ENCODE results near the gene LUC7L2.
"Not testable (repeated sequence)": the region's sequence is repeated elsewhere in the genome, so short reads cannot be mapped to it uniquely, and the experiment has no call there.

The LUC7L2 gene

DNA sequence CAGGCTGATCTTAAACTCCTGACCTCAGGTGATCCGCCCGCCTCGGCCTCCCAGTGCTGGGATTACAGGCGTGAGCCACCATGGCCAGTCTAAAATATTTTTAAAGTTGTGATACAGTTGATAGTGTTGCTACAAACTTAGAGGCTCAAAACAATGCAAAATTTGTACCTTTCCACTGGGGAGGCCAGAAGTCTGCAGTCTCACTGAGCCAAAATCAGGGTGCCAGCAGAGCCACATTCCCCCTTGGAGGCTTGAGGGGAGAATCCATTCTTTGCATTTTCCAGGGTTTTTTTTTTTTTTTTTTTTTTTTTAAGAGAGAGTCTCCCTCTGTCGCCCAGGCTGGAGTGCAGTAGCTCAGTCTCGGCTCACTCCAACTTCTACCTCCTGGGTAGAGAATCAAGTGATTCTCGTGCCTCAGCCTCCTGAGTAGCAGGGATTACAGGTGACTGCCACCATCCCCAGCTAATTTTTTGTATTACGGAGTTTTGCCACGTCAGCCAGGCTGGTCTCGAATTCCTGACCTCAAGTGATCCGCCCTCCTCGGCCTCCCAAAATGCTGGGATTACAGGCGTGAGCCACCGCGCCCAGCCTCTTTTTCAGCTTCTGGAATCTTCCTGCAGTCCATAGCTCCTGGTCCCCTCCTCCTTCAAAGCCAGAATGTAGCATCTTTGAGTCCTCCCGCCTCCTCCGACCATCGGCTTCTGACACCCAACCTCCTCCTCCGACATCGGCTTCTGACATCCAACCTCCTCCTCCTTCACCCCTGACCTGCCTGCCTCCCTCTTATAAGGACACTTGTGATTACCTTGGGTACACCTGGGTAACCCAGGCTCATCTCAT, 86.6 kb downstream of the LUC7L2 start:
- DNase-seq (ENCODE audit: low spot score) = no peak

DNA sequence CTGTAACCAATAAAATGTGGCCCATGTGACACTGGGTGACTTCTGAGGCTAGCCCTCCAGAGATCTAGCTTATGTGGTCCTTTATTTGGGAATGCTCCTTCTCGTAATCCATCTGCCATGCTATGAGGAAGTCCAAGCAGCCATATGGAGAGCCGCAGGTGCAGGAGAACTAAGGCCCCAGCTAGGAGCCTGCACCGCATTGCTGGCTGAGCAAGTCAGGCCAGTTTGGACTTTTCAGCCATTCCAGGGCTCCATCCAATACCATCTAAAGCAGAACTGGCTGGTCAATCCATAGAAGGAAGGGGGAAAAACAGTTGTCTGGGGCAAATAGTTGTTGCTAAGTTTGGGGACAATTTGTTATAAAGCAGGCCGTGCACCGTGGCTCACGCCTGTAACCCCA, 91.2 kb downstream of the LUC7L2 start:
- DNase-seq (ENCODE audit: low spot score) = no peak

DNA sequence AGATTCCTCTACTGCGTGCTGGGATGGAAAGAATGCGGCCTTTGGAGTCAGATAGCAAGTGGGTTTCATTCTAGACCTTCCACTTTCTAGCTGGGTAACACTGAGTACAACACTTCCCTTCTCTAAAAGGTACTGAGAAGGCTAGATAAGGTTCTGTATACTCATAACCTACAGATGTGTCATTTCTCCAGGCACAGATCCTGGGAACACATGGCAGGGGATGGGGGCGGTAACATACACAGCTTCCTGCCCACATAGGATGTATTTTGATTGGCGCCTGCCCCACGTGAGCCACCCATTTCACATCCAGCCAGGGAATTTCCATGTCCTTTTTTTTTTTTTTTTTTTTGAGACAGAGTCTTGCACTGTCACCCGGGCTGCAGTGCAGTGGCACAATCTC, 91.9 kb downstream of the LUC7L2 start:
- no peak for DNase-seq (ENCODE audit: low spot score)

DNA sequence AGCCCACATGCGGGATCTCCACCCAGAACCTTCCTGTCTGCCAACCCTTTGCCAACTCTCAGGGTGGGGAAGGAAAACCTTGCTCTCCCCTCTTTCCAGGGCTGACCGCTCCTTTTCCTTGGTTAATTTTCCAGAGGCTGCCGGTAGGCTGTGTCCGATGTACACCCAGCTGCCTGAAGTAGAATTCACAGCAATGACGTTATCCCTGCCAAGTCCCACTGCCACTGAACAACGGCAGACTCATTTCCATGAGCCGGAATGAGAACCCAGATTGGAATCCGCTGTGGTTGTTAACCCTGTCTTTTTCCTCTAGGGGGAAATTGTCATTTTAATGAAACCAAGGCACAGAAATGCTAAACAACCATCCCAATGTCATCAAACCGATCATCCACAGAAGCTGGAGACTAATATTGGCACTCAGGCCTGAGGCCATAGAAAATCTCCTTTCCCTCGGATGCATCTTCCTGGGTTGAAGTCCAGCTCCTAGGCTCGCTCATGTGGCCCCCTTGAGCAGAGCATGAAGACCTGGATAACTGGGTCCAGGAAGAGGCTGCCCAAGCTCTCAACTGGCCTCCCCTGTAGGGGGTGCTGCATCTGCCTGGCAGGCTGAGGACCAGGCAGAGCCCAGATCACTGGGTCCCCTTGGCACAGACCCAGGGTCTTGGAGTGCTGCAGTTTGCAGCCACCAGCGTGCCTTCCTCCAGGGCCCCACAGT, 93.4 kb downstream of the LUC7L2 start:
- DNase-seq (ENCODE audit: low spot score) = no peak

DNA sequence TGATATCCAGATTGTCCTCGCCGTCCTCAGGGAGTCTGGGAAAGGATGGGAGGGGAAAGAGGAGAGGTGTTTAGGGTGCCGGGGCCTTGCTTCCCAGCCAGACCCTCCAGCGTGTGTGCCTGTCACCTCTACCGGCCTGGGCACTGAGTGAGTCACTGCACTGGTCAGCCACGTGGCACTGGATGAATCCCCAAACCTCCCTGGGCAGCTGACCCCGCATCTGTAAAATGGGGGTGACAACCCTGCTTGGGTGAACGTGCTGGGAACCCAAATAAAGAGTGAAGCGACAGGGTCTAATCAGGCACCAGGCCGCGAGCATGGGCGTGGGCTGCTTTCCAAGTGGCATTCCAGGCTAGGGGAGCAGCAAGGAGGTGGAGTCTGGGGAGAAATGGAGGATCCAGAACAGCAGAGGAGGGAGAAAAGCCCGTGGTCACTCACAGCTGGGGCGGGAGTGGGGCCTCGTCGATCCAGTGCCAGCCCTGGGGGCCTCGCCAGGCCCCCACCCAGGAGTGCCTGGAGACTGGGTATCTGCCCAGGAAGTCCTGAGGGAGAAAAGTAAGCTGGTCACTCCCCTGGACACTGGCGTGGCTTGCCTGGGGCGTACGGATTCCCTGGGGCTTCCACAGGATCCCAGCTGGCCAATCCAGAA, 94.1 kb downstream of the LUC7L2 start:
- DNase-seq (ENCODE audit: low spot score) = no peak

DNA sequence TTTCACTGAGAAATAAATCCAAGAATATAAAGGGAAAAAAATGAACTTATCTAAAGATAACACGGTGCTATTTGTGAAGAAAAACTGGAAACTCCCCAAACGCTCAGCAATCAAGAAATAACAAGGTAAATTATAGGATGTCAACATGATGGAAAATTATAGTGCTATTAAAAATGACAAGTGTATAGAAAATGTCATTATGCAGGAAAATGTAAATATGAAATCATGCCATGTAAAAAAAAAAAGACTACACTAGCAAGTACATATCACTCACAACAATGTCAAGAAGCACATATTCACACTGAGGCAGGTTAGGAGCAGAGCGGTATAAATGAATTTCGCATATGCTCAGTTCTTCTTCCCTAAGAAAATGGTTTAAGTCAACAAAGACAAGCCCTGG, 96.1 kb downstream of the LUC7L2 start:
- DNase-seq (ENCODE audit: low spot score) = no peak

DNA sequence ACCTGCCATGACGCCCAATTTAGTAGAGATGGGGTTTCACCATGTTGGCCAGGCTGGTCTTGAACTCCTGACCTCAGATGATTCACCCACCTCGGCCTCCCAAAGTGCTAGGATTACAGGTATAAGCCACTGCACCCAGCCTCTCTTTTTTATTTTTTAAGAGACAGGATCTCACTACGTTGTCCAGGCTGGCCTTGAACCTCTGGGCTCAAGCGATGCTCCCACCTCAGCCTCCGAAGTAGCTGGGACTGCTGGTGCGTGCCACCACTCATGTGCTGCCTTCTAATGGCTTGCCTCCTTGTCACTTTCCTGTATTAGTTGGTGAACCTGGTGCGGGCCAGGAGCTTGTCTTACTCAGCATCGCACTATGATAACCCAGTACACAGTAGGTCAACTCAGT, 96.8 kb downstream of the LUC7L2 start:
- DNase-seq (ENCODE audit: low spot score) = no peak

DNA sequence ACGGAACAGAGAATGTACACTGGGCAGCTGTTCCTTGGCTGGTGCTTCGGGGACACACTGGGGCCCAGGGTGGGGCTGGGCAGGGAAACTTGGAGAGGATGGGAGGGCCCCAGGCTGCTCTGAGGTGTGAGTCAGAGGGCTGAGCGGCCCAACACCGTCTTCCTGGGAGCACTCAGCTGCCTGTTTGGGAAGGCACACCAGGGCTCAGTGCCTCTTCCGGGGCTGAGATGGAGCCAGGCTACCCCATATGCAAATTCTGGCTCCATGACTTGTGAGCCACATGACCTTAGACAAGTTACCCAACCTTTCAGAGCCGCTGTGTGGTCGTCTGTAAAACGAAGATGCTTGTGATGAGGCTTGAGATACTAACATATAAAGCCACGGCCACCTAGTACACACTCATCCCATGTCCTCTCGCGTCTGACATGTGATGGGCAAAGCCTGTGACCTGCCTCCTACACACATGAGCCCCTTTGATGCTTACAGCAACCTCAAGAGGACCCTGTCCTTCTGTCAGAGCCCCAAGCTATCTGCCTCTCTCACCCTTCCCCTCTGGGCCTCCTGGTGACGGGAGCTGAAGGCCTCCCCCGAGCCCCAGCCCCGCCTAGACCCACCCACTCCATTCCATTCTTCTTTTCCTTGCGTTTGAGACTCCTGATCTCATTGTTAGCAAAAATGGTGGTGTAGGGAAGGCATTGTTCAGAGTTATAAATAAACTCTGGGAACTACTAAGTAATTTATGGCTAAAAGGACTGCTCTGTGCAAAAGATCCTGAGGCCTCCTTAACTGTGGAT, 97.7 kb downstream of the LUC7L2 start:
- no peak for DNase-seq (ENCODE audit: low spot score)

DNA sequence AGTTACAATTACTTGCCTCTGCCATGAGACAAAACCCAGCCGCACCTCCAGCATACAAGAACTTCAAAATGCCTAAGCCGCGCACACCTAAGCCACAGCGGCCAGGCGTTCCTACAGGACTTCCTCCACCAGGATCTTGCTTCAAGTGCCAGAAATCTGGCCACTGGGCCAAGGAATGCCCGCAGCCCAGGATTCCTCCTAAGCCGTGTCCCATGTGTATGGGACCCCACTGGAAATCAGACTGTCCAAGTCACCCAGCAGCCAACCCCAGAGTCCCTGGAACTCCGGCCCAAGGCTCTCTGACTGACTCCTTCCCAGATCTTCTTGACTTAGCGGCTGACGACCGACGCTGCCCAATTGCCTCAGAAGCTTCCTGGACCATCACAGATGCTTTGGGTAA, 103.7 kb downstream of the LUC7L2 start:
- DNase-seq (ENCODE audit: low spot score) = not testable (repeated sequence)

DNA sequence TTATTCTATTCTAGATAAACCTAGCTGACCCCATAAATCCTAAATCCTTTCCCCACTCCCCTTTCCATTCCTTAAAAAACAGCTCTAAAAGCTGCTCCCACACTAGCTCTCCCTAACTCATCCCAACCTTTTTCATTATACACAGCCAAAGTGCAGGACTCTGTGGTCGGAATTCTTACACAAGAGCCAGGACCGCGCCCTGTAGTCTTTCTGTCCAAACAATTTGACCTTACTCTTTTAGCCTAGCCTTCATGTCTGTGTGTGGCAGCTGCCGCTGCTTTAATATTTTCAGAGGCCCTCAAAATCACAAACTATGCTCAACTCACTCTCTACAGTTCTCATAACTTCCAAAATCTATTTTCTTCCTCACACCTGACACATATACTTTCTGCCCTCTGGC, 104.8 kb downstream of the LUC7L2 start:
- not testable (repeated sequence) for DNase-seq (ENCODE audit: low spot score)

DNA sequence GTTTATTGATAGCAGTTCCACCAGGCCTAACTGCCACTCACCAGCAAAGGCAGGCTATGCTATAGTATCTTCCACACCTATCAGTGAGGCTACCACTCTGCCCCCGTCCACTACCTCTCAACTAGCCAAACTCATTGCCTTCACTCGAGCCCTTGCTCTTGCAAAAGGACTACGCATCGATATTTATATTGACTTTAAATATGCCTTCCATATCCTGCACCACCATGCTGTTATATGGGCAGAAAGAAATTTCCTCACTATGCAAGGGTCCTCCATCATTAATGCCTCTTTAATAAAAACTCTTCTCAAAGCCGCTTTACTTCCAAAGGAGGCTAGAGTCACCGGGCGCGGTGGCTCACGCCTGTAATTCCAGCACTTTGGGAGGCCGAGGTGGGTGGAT, 105.4 kb downstream of the LUC7L2 start:
- DNase-seq (ENCODE audit: low spot score) = not testable (repeated sequence)

DNA sequence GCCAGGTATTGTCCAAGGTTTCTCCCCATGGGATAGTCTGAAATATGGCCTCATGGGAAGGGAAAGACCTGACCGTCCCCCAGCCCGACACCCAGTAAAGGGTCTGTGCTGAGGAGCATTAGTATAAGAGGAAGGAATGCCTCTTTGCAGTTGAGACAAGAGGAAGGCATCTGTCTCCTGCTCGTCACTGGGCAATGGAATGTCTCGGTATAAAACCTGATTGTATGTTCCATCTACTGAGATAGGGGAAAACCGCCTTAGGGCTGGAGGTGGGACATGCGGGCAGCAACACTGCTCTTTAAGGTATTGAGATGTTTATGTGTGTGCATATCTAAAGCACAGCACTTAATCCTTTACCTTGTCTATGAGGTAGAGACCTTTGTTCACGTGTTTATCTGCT, 108.0 kb downstream of the LUC7L2 start:
- DNase-seq (ENCODE audit: low spot score) = not testable (repeated sequence)

DNA sequence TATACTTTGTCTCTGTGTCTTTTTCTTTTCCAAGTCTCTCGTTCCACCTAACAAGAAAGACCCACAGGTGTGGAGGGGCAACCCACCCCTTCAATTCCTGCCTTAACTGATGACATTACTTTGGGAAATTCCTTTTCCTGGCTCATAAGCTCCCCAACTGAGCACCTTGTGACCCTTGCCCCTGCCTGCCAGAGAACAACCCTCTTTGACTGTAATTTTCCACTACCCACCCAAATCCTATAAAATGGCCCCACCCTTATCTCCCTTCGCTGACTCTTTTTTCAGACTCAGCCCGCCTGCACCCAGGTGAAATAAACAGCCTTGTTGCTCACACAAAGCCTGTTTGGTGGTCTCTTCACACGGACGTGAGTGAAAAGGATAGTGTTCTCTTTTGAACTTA, 108.6 kb downstream of the LUC7L2 start:
- not testable (repeated sequence) for DNase-seq (ENCODE audit: low spot score)

DNA sequence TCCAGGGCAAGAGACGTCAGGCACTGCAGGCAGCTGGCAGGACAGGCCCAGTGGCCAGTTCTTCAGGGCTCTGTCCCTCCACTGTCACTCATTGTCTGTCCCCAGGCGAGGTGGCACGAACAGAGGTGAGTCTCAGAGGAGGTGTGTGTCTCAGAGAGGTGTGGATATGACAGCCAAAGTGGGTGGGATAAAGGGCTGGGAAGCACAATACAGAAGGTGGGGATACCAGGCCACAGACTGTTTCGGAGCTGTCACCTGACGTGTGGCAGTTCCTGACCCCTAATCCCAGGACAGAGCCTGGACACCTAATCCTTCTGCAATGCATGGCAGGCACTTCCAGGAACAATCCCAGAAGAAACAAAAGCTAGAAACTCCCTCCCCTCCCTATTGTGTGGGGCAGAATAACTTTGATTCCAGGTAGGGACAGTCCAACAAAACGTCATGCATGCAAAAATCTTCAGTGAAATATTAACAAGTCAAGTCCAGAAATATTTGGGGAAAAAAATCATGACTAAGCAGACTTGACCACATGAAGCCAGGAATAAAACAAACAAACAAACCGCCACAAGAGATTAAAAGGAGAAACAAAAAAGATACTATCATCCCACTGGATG, 112.2 kb downstream of the LUC7L2 start:
- no peak for DNase-seq (ENCODE audit: low spot score)

All from Ammon's horn (tissue), 1 donor.